ENCODE measurements around the gene PTAFR.

GRCh38 chr1:28129150-28129549, 47.3 kb downstream of the PTAFR start:
- TF ChIP-seq CTCF (IDR thresholded peaks at IDR 0.05) = no peak
- TF ChIP-seq ZFX (IDR thresholded peaks at IDR 0.05; ENCODE audit: borderline replicate concordance) = no peak

All from 22Rv1 (cell line).